Measurements from ENCODE around the gene AQP2. TPM values are rescaled to one million over a fixed set of nuclear protein-coding genes. Genes with fewer than 3 reads are reported as not detected.

The AQP2 gene
- total and polyA plus RNA-seq, 7 experiments from 2014 or later = not detected

GRCh38 chr12:49951411-49952240, 1.1 kb downstream of the AQP2 start:
- no peak overlapping the region for H3K4me3 Mint-ChIP-seq
- DNase-seq = peak in 1 of 9 donors; percentile 3
- no peak overlapping the region for H3K27ac Mint-ChIP-seq
- H3K9me3 Mint-ChIP-seq = peaks cover 0 to under 1% (median 0%) of the 10 kb centered on the region in 11 donors
- no peaks in the 10 kb centered on the region for H3K4me1 ChIP-seq (ENCODE audit: control insufficient read depth in 2 of 2, insufficient read depth in 2 of 2, low read length in 2 of 2)
- no peaks in the 10 kb centered on the region for H3K36me3 ChIP-seq (ENCODE audit: control insufficient read depth in 2 of 3, insufficient read depth in 3 of 3, low read length in 3 of 3)
- no peaks in the 10 kb centered on the region for H3K27me3 ChIP-seq (ENCODE audit: control insufficient read depth in 2 of 2, insufficient read depth in 2 of 2, low read length in 2 of 2)
- ChIA-PET POLR2A (no interaction called here), CTCF (no interaction called here)
- no peak overlapping the region for H3K4me3 ChIP-seq (ENCODE audit: low read length)
- peaks cover 25 to 40% (median 35%) of the 10 kb centered on the region in 5 donors for H3K27me3 Mint-ChIP-seq
- ATAC-seq = no peak
- no peaks in the 10 kb centered on the region for H3K9me3 ChIP-seq (ENCODE audit: control insufficient read depth in 2 of 3, low read length in 3 of 3)
- intact Hi-C loops (cut with micrococcal nuclease) = no loop called here
- no peaks in the 10 kb centered on the region for H3K36me3 Mint-ChIP-seq
- H3K4me1 Mint-ChIP-seq = peaks cover 0 to 4% (median 0%) of the 10 kb centered on the region in 7 donors
- H3K27ac ChIP-seq (ENCODE audit: low read depth, low read length) = no peak overlapping the region

GRCh38 chr12:49952391-49953055, 2.0 kb downstream of the AQP2 start:
- Histone ChIP-seq H3K27ac (ENCODE audit: low read depth, low read length) (no peak overlapping the region), H3K36me3 (ENCODE audit: control insufficient read depth in 2 of 3, insufficient read depth in 3 of 3, low read length in 3 of 3) (no peaks in the 10 kb centered on the region), H3K27me3 (ENCODE audit: control insufficient read depth in 2 of 2, insufficient read depth in 2 of 2, low read length in 2 of 2) (no peaks in the 10 kb centered on the region), H3K9me3 (ENCODE audit: control insufficient read depth in 2 of 3, low read length in 3 of 3) (no peaks in the 10 kb centered on the region), H3K4me1 (ENCODE audit: control insufficient read depth in 2 of 2, insufficient read depth in 2 of 2, low read length in 2 of 2) (no peaks in the 10 kb centered on the region), H3K4me3 (ENCODE audit: low read length) (no peak overlapping the region)
- CTCF ChIA-PET = no interaction called here
- peaks cover 0 to 1% (median 0%) of the 10 kb centered on the region in 11 donors for H3K9me3 Mint-ChIP-seq
- H3K4me1 Mint-ChIP-seq = peaks cover 0 to 5% (median 0%) of the 10 kb centered on the region in 7 donors
- intact Hi-C loops (cut with micrococcal nuclease) = no loop called here
- ATAC-seq = no peak
- H3K36me3 Mint-ChIP-seq = no peaks in the 10 kb centered on the region
- POLR2A ChIA-PET = no interaction called here
- peak in 1 of 9 donors; percentile 1 for DNase-seq
- H3K4me3 Mint-ChIP-seq = no peak overlapping the region
- H3K27ac Mint-ChIP-seq = no peak overlapping the region
- H3K27me3 Mint-ChIP-seq = peaks cover 34 to 49% (median 43%) of the 10 kb centered on the region in 5 donors

GRCh38 chr12:49953151-49953550, 2.6 kb downstream of the AQP2 start:
- H3K36me3 Mint-ChIP-seq = no peaks in the 10 kb centered on the region
- POLR2A ChIA-PET = no interaction called here

GRCh38 chr12:49953961-49954846, 3.7 kb downstream of the AQP2 start:
- Mint-ChIP-seq H3K27ac (no peak overlapping the region), H3K27me3 (peaks cover 51 to 61% (median 60%) of the 10 kb centered on the region in 5 donors), H3K4me3 (no peak overlapping the region), H3K9me3 (peaks cover 0 to 3% (median 0%) of the 10 kb centered on the region in 11 donors), H3K36me3 (no peaks in the 10 kb centered on the region), H3K4me1 (peaks cover 0 to 5% (median 0%) of the 10 kb centered on the region in 7 donors)
- peak in 1 of 9 donors; percentile 2 for DNase-seq
- Histone ChIP-seq H3K27me3 (ENCODE audit: control insufficient read depth in 2 of 2, insufficient read depth in 2 of 2, low read length in 2 of 2) (peaks cover 0 to 7% of the 10 kb centered on the region in 2 donors), H3K27ac (ENCODE audit: low read depth, low read length) (no peak overlapping the region), H3K4me3 (ENCODE audit: low read length) (no peak overlapping the region), H3K36me3 (ENCODE audit: control insufficient read depth in 2 of 3, insufficient read depth in 3 of 3, low read length in 3 of 3) (no peaks in the 10 kb centered on the region), H3K4me1 (ENCODE audit: control insufficient read depth in 2 of 2, insufficient read depth in 2 of 2, low read length in 2 of 2) (no peaks in the 10 kb centered on the region), H3K9me3 (ENCODE audit: control insufficient read depth in 2 of 3, low read length in 3 of 3) (no peaks in the 10 kb centered on the region)
- POLR2A ChIA-PET = no interaction called here
- intact Hi-C loops (cut with micrococcal nuclease) = no loop called here
- CTCF ChIA-PET = interaction anchor here (1.1 to 1.6 kb wide), 2 partner anchors 8 to 13 kb away, joined by 3 to 4 read pairs; no protein-coding TSS in a partner anchor
- ATAC-seq = no peak

More at GRCh38 chr12:49953151-49953550, 2.6 kb downstream of the AQP2 start:
- no peaks in the 10 kb centered on the region for H3K27me3 ChIP-seq (ENCODE audit: control insufficient read depth in 2 of 2, insufficient read depth in 2 of 2, low read length in 2 of 2)
- H3K27ac ChIP-seq (ENCODE audit: low read depth, low read length) = no peak overlapping the region
- H3K4me3 ChIP-seq (ENCODE audit: low read length) = no peak overlapping the region
- H3K36me3 ChIP-seq (ENCODE audit: control insufficient read depth in 2 of 3, insufficient read depth in 3 of 3, low read length in 3 of 3) = no peaks in the 10 kb centered on the region
- Mint-ChIP-seq H3K4me3 (no peak overlapping the region), H3K27ac (no peak overlapping the region), H3K9me3 (peaks cover 0 to 1% (median 0%) of the 10 kb centered on the region in 11 donors), H3K27me3 (peaks cover 41 to 55% (median 50%) of the 10 kb centered on the region in 5 donors), H3K4me1 (peaks cover 0 to 5% (median 0%) of the 10 kb centered on the region in 7 donors)
- H3K4me1 ChIP-seq (ENCODE audit: control insufficient read depth in 2 of 2, insufficient read depth in 2 of 2, low read length in 2 of 2) = no peaks in the 10 kb centered on the region
- ATAC-seq = no peak
- peak in 1 of 9 donors; percentile 1 for DNase-seq
- CTCF ChIA-PET = no interaction called here
- intact Hi-C loops (cut with micrococcal nuclease) = no loop called here
- no peaks in the 10 kb centered on the region for H3K9me3 ChIP-seq (ENCODE audit: control insufficient read depth in 2 of 3, low read length in 3 of 3)

GRCh38 chr12:49954863-49955830, 4.6 kb downstream of the AQP2 start:
- no peak overlapping the region for H3K4me3 ChIP-seq (ENCODE audit: low read length)
- peaks cover 0 to 7% of the 10 kb centered on the region in 2 donors for H3K27me3 ChIP-seq (ENCODE audit: control insufficient read depth in 2 of 2, insufficient read depth in 2 of 2, low read length in 2 of 2)
- ATAC-seq = no peak

More at GRCh38 chr12:49954863-49955830, 4.6 kb downstream of the AQP2 start:
- Mint-ChIP-seq H3K9me3 (peaks cover 0 to 3% (median 0%) of the 10 kb centered on the region in 11 donors), H3K4me3 (no peak overlapping the region), H3K27me3 (peaks cover 60 to 69% (median 65%) of the 10 kb centered on the region in 5 donors), H3K36me3 (no peaks in the 10 kb centered on the region), H3K4me1 (peaks cover 0 to 5% (median under 1%) of the 10 kb centered on the region in 7 donors), H3K27ac (no peak overlapping the region)
- Histone ChIP-seq H3K4me1 (ENCODE audit: control insufficient read depth in 2 of 2, insufficient read depth in 2 of 2, low read length in 2 of 2) (no peaks in the 10 kb centered on the region), H3K27ac (ENCODE audit: low read depth, low read length) (no peak overlapping the region), H3K36me3 (ENCODE audit: control insufficient read depth in 2 of 3, insufficient read depth in 3 of 3, low read length in 3 of 3) (no peaks in the 10 kb centered on the region), H3K9me3 (ENCODE audit: control insufficient read depth in 2 of 3, low read length in 3 of 3) (no peaks in the 10 kb centered on the region)
- ChIA-PET CTCF (interaction anchor here (1.1 to 1.6 kb wide), 2 partner anchors 9 to 12 kb away, joined by 3 to 4 read pairs; no protein-coding TSS in a partner anchor), POLR2A (no interaction called here)
- intact Hi-C loops (cut with micrococcal nuclease) = no loop called here
- peak in 1 of 9 donors; percentile 1 for DNase-seq

Data from naive thymus-derived CD4-positive, alpha-beta T cell (primary cell).